OCI-LY7 (cell line): ENCODE results near the gene SIK3. TPM values are rescaled to one million over a fixed set of nuclear protein-coding genes. Genes with fewer than 3 reads are reported as not detected.

Experiments
- BruUV-seq: library from RNA; stranded (reverse); fragments of 400-500 nt; replicated peaks from 2 replicates; lab custom pipeline; 2021; lab: Mats Ljungman, UMichigan
- CTCF ChIA-PET: fragments of 300-600 bp; sonication (Branson Sonifier 250); formaldehyde crosslinking; loops from one replicate; lab custom pipeline; 2022; ENCODE audit warnings: antibody characterized with exemption; ENCODE audit not compliant: unreplicated experiment; lab: Charles Lee
- POLR2A ChIA-PET: fragments of 300-600 bp; sonication (Branson Sonifier 250); formaldehyde crosslinking; loops from one replicate; lab custom pipeline; 2022; ENCODE audit warnings: antibody characterized with exemption; lab: Charles Lee
- DNase-seq: peaks from one replicate; pipeline ENCODE4 v3.0.0-alpha.2; 2015; ENCODE audit warnings: low spot score
- H2AFZ ChIP-seq: fragments of 200-600 bp; sonication (generic), shearing (Covaris generic); 2 replicates; pipeline ENCODE4 v1.6.1; 2014; ENCODE audit warnings: mild to moderate bottlenecking, antibody characterized with exemption, low read length, moderate library complexity
- H3K27ac ChIP-seq: fragments of 200-600 bp; sonication (generic); 2 replicates; pipeline ENCODE4 v1.5.1; 2014; ENCODE audit warnings: mixed run types, low read depth, mild to moderate bottlenecking, moderate library complexity, low read length, inconsistent platforms; ENCODE audit not compliant: poor library complexity, severe bottlenecking
- H3K36me3 ChIP-seq: fragments of 200-600 bp; sonication (generic); 2 replicates; pipeline ENCODE4 v1.6.1; 2014; ENCODE audit warnings: mild to moderate bottlenecking, antibody characterized with exemption, low read length, moderate library complexity, mixed read lengths; ENCODE audit not compliant: insufficient read depth
- H3K4me1 ChIP-seq: fragments of 200-600 bp; sonication (generic); 2 replicates; pipeline ENCODE4 v1.5.1; 2014; ENCODE audit warnings: mild to moderate bottlenecking, low read length; ENCODE audit not compliant: insufficient read depth, poor library complexity, severe bottlenecking
- H3K4me2 ChIP-seq: fragments of 200-600 bp; sonication (generic); 2 replicates; pipeline ENCODE4 v1.6.1; 2014; ENCODE audit warnings: mild to moderate bottlenecking, low read length
- H3K4me3 ChIP-seq: fragments of 200-600 bp; sonication (generic); 2 replicates; pipeline ENCODE4 v1.5.1; 2014; ENCODE audit warnings: mild to moderate bottlenecking, low read depth, low read length; ENCODE audit not compliant: poor library complexity, severe bottlenecking
- H3K79me2 ChIP-seq: fragments of 200-600 bp; sonication (generic); 2 replicates; pipeline ENCODE4 v1.6.1; 2016; ENCODE audit warnings: low read depth, mild to moderate bottlenecking, low read length, moderate library complexity, mixed read lengths; ENCODE audit not compliant: insufficient read depth
- H3K9me2 ChIP-seq: fragments of 200-600 bp; sonication (generic); 2 replicates; pipeline ENCODE4 v1.6.1; 2016; ENCODE audit warnings: mild to moderate bottlenecking, low read length, mixed read lengths; ENCODE audit not compliant: insufficient read depth
- H3K9me3 ChIP-seq: fragments of 200-600 bp; sonication (generic); 2 replicates; pipeline ENCODE4 v1.6.1; 2014; ENCODE audit warnings: mild to moderate bottlenecking, mixed run types, low read length, mixed read lengths
- H4K20me1 ChIP-seq: fragments of 200-600 bp; sonication (generic); 2 replicates; pipeline ENCODE4 v1.6.1; 2014; ENCODE audit warnings: mild to moderate bottlenecking, antibody characterized with exemption, low read length, moderate library complexity, mixed read lengths; ENCODE audit not compliant: insufficient read depth
- EZH2phosphoT487 ChIP-seq: fragments of 200-600 bp; sonication (generic); IDR thresholded peaks from 2 replicates; pipeline ENCODE4 v1.6.1; 2018; ENCODE audit warnings: low read depth, borderline replicate concordance, mild to moderate bottlenecking, mixed run types, antibody characterized with exemption, low read length, moderate library complexity, mixed read lengths
- intact Hi-C: fragments of 100-400 bp; cut with micrococcal nuclease; formaldehyde crosslinking; loops from one replicate; pipeline ENCODE4 v1.10.0; 2022; ENCODE audit not compliant: unreplicated experiment
- total RNA-seq, 2 experiments: library from RNA; depleted of rRNA in 1 of 2; stranded (reverse); fragments of >200 nt in 1 of 2; shearing (Covaris generic) in 1 of 2; gene quantifications; 2 replicates each; pipeline ENCODE4 v1.2.3, GENCODE V29; 2014 to 2022
- TF ChIP-seq, protein P1 (sequence below): fragments of 200-600 bp; sonication (generic); conservative IDR thresholded peaks from 2 replicates; pipeline ENCODE4 v1.5.1; 2014; ENCODE audit warnings: mild to moderate bottlenecking, antibody characterized with exemption, low read length, moderate library complexity, mixed read lengths

Gene SIK3
- total RNA-seq, 2 experiments from 2014 or later = 29.3 to 72.9 TPM

DNA sequence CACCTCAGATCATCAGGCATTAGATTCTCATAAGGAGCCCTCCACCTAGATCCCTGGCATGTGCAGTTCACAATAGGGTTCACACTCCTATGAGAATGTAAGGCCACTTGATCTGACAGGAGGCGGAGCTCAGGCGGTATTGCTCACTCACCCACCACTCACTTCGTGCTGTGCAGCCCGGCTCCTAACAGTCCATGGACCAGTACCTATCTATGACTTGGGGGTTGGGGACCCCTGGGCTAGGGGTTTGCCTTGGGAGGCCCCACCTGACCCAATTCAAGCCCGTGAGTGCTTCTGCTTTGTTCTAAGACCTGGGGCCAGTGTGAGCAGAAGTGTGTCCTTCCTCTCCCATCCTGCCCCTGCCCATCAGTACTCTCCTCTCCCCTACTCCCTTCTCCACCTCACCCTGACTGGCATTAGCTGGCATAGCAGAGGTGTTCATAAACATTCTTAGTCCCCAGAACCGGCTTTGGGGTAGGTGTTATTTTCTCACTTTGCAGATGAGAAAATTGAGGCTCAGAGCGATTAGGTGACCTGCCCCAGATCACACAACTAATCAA, 266.4 kb downstream of the SIK3 start:
- H3K27ac ChIP-seq = no peak overlapping the region
- H3K4me2 ChIP-seq = no peak overlapping the region
- no peak for DNase-seq
- H3K36me3 ChIP-seq = no peaks in the 10 kb centered on the region
- no peaks in the 10 kb centered on the region for H3K79me2 ChIP-seq
- intact Hi-C loops = loop anchor here (1.0 kb wide), 1 partner anchor 274 kb away; no protein-coding TSS in a partner anchor
- H3K9me3 ChIP-seq = no peaks in the 10 kb centered on the region
- no peak overlapping the region for H2AFZ ChIP-seq
- H3K4me1 ChIP-seq = peaks cover 13% of the 10 kb centered on the region
- no peak overlapping the region for H3K4me3 ChIP-seq
- no peak for TF ChIP-seq EZH2phosphoT487
- TF ChIP-seq, protein P1, sequence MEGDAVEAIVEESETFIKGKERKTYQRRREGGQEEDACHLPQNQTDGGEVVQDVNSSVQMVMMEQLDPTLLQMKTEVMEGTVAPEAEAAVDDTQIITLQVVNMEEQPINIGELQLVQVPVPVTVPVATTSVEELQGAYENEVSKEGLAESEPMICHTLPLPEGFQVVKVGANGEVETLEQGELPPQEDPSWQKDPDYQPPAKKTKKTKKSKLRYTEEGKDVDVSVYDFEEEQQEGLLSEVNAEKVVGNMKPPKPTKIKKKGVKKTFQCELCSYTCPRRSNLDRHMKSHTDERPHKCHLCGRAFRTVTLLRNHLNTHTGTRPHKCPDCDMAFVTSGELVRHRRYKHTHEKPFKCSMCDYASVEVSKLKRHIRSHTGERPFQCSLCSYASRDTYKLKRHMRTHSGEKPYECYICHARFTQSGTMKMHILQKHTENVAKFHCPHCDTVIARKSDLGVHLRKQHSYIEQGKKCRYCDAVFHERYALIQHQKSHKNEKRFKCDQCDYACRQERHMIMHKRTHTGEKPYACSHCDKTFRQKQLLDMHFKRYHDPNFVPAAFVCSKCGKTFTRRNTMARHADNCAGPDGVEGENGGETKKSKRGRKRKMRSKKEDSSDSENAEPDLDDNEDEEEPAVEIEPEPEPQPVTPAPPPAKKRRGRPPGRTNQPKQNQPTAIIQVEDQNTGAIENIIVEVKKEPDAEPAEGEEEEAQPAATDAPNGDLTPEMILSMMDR = no peak
- BruUV-seq = no TSS peak
- no peaks in the 10 kb centered on the region for H3K9me2 ChIP-seq
- POLR2A ChIA-PET = no interaction called here
- CTCF ChIA-PET = interaction anchor here (0.9 kb wide), 1 partner anchor 395 kb away, joined by 3 read pairs; no protein-coding TSS in a partner anchor
- H4K20me1 ChIP-seq = no peaks in the 10 kb centered on the region

DNA sequence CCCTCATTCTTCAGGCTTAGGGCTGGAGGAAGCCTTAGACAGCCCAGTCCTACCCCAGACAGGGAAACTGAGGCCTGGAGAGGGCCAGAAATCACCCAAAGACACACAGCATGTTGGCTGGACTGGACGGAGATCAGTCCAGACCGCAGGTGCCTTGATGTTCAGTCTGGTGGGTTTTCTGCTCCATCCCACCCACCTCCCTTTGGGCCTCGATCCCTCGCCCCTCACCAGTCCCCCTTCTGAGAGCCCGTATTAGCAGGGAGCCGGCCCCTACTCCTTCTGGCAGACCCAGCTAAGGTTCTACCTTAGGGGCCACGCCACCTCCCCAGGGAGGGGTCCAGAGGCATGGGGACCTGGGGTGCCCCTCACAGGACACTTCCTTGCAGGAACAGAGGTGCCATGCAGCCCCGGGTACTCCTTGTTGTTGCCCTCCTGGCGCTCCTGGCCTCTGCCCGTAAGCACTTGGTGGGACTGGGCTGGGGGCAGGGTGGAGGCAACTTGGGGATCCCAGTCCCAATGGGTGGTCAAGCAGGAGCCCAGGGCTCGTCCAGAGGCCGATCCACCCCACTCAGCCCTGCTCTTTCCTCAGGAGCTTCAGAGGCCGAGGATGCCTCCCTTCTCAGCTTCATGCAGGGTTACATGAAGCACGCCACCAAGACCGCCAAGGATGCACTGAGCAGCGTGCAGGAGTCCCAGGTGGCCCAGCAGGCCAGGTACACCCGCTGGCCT, 267.9 kb downstream of the SIK3 start:
- Histone ChIP-seq H3K4me2 (no peak overlapping the region), H3K9me3 (no peaks in the 10 kb centered on the region), H2AFZ (no peak overlapping the region), H3K4me1 (peaks cover 3% of the 10 kb centered on the region), H3K4me3 (no peak overlapping the region), H3K27ac (no peak overlapping the region), H4K20me1 (no peaks in the 10 kb centered on the region), H3K36me3 (no peaks in the 10 kb centered on the region), H3K9me2 (no peaks in the 10 kb centered on the region), H3K79me2 (no peaks in the 10 kb centered on the region)
- BruUV-seq = no TSS peak
- CTCF ChIA-PET = no interaction called here
- no peak for DNase-seq
- POLR2A ChIA-PET = no interaction called here
- no peak for TF ChIP-seq EZH2phosphoT487
- TF ChIP-seq, protein P1 = no peak
- intact Hi-C loops = no loop called here

DNA sequence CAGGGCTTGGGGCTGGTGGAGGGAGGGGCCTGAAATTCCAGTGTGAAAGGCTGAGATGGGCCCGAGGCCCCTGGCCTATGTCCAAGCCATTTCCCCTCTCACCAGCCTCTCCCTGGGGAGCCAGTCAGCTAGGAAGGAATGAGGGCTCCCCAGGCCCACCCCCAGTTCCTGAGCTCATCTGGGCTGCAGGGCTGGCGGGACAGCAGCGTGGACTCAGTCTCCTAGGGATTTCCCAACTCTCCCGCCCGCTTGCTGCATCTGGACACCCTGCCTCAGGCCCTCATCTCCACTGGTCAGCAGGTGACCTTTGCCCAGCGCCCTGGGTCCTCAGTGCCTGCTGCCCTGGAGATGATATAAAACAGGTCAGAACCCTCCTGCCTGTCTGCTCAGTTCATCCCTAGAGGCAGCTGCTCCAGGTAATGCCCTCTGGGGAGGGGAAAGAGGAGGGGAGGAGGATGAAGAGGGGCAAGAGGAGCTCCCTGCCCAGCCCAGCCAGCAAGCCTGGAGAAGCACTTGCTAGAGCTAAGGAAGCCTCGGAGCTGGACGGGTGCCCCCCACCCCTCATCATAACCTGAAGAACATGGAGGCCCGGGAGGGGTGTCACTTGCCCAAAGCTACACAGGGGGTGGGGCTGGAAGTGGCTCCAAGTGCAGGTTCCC, 268.6 kb downstream of the SIK3 start, which contains the start of gene APOC3:
Gene APOC3, plus strand, starts transcription at position 383 of the 659 bp plus-strand sequence. CDS start 676 bp downstream, outside the sequence.
- no peak within 1 kb of the TSS for H3K27ac ChIP-seq
- H3K79me2 ChIP-seq = no peaks in the 10 kb centered on the region
- H3K9me3 ChIP-seq = no peaks in the 10 kb centered on the region
- no peaks in the 10 kb centered on the region for H4K20me1 ChIP-seq
- POLR2A ChIA-PET = no interaction called here
- CTCF ChIA-PET = no interaction called here
- DNase-seq = no peak
- no peaks in the 10 kb centered on the region for H3K36me3 ChIP-seq
- no peak within 1 kb of the TSS for H3K4me2 ChIP-seq
- no peak within 1 kb of the TSS for H3K4me3 ChIP-seq
- TF ChIP-seq, protein P1 = no peak
- TF ChIP-seq EZH2phosphoT487 = no peak
- H3K4me1 ChIP-seq = no peaks in the 10 kb centered on the region
- H2AFZ ChIP-seq = no peak within 1 kb of the TSS
- BruUV-seq = no TSS peak
- intact Hi-C loops = no loop called here
- no peaks in the 10 kb centered on the region for H3K9me2 ChIP-seq
